ENCODE measurements around the gene ARRB2.
A peak's percentile ranks its signal among the peaks of the same experiment; 100 is the strongest.
"Not testable (repeated sequence)": the region's sequence is repeated elsewhere in the genome, so short reads cannot be mapped to it uniquely, and the experiment has no call there.

ARRB2 gene

DNA sequence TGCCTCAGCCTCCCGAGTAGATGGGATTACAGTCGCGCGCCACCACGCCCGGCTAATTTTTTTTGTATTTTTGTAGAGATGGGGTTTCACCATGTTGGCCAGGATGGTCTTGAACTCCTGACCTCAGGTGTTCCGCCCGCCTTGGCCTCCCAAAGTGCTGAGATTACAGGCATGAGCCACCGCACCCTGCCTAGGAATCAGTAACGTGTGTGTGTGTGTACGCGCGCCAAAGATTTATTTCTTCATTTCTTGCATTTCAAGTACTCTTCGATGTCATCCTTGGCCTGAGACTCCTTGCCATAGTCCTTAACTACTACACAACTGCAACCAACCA is 5.9 kb upstream of the ARRB2 start:
- H3K4ac ChIP-seq (ENCODE audit: low read depth, low read length); H2BK120ac ChIP-seq (ENCODE audit: insufficient read depth, low read length, poor library complexity); H4K91ac ChIP-seq (ENCODE audit: low read depth, low read length); H3K9ac ChIP-seq (ENCODE audit: low read length); H3K27ac ChIP-seq (ENCODE audit: low read depth, low read length); H3K27me3 ChIP-seq (ENCODE audit: insufficient read depth, low read length); H3K79me1 ChIP-seq (ENCODE audit: low read length); H2BK12ac ChIP-seq (ENCODE audit: low read length); H3K23ac ChIP-seq (ENCODE audit: low read length); H2BK5ac ChIP-seq (ENCODE audit: low read depth, low read length, poor library complexity); H3K79me2 ChIP-seq (ENCODE audit: control insufficient read depth, insufficient read depth, low read length, poor library complexity); H3K9me3 ChIP-seq (ENCODE audit: insufficient read depth, low read depth, low read length); H2AFZ ChIP-seq (ENCODE audit: insufficient read depth, low read length, poor library complexity); H3K36me3 ChIP-seq (ENCODE audit: control insufficient read depth in 1 of 2, insufficient read depth in 2 of 2, low read length in 2 of 2); H4K12ac ChIP-seq (ENCODE audit: low read depth, low read length); H2AK5ac ChIP-seq (ENCODE audit: low read length); H3K18ac ChIP-seq (ENCODE audit: low read length); DNase-seq: not testable (repeated sequence)
- Histone ChIP-seq H3K4me3 (ENCODE audit: low read depth, low read length) (peak overlapping the region; percentile 90), H3K14ac (ENCODE audit: low read length) (peak overlapping the region; percentile 36), H3K4me1 (ENCODE audit: control insufficient read depth in 1 of 2, insufficient read depth in 2 of 2, low read length in 2 of 2) (peaks cover 4 to 11% of the 10 kb centered on the region in 2 experiments), H3K4me2 (ENCODE audit: low read length) (peak overlapping the region; percentile 18), H4K8ac (ENCODE audit: low read depth, low read length) (peak overlapping the region; percentile 94)
- WGBS (ENCODE audit: extremely low coverage, insufficient coverage, insufficient read length) = no CpG with 5 or more reads among the region's 14 CpGs

DNA sequence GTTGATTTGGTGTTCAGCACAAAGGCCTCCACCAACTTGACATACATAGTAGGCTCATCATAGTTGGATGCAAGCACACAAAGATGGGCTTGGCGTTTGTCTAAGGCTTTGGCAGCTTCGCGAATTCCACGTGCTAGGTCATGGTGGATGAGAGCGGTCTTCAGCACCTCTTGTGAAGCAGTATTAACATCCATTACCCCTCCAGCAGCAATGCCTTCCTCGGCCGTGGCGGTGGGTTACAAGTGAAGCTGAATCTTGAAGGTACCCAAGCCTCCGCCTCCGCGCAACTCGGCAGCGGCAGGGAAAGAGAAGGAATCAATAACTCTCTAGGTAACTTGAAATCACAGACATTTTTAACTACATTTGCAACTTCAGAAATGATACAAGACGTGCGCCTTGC is 5.4 kb upstream of the ARRB2 start:
- H3K4me1 ChIP-seq (ENCODE audit: control insufficient read depth in 1 of 2, insufficient read depth in 2 of 2, low read length in 2 of 2) = peaks cover 4 to 13% of the 10 kb centered on the region in 2 experiments
- peaks cover 2% of the 10 kb centered on the region for H3K9me3 ChIP-seq (ENCODE audit: insufficient read depth, low read depth, low read length)
- no peak overlapping the region for H2AFZ ChIP-seq (ENCODE audit: insufficient read depth, low read length, poor library complexity)
- H2AK5ac ChIP-seq (ENCODE audit: low read length) = no peak overlapping the region
- no peak overlapping the region for H3K4ac ChIP-seq (ENCODE audit: low read depth, low read length)
- peak overlapping the region; percentile 16 for H4K12ac ChIP-seq (ENCODE audit: low read depth, low read length)
- no peaks in the 10 kb centered on the region for H3K27me3 ChIP-seq (ENCODE audit: insufficient read depth, low read length)
- no peak overlapping the region for H4K91ac ChIP-seq (ENCODE audit: low read depth, low read length)
- no CpG with 5 or more reads among the region's 15 CpGs for WGBS (ENCODE audit: extremely low coverage, insufficient coverage, insufficient read length)
- H3K36me3 ChIP-seq (ENCODE audit: control insufficient read depth in 1 of 2, insufficient read depth in 2 of 2, low read length in 2 of 2) = no peaks in the 10 kb centered on the region
- no peak overlapping the region for H3K23ac ChIP-seq (ENCODE audit: low read length)
- H2BK12ac ChIP-seq (ENCODE audit: low read length) = peak overlapping the region; percentile 61
- H3K18ac ChIP-seq (ENCODE audit: low read length) = no peak overlapping the region
- peaks cover 6% of the 10 kb centered on the region for H3K79me1 ChIP-seq (ENCODE audit: low read length)
- no peak overlapping the region for H2BK120ac ChIP-seq (ENCODE audit: insufficient read depth, low read length, poor library complexity)
- no peak overlapping the region for H3K14ac ChIP-seq (ENCODE audit: low read length)
- no peak overlapping the region for H3K4me3 ChIP-seq (ENCODE audit: low read depth, low read length)
- peaks cover 6% of the 10 kb centered on the region for H3K79me2 ChIP-seq (ENCODE audit: control insufficient read depth, insufficient read depth, low read length, poor library complexity)
- H3K27ac ChIP-seq (ENCODE audit: low read depth, low read length) = no peak overlapping the region
- no peak overlapping the region for H2BK5ac ChIP-seq (ENCODE audit: low read depth, low read length, poor library complexity)
- no peak overlapping the region for H4K8ac ChIP-seq (ENCODE audit: low read depth, low read length)
- no peak overlapping the region for H3K4me2 ChIP-seq (ENCODE audit: low read length)
- H3K9ac ChIP-seq (ENCODE audit: low read length) = no peak overlapping the region
- no peak for DNase-seq

DNA sequence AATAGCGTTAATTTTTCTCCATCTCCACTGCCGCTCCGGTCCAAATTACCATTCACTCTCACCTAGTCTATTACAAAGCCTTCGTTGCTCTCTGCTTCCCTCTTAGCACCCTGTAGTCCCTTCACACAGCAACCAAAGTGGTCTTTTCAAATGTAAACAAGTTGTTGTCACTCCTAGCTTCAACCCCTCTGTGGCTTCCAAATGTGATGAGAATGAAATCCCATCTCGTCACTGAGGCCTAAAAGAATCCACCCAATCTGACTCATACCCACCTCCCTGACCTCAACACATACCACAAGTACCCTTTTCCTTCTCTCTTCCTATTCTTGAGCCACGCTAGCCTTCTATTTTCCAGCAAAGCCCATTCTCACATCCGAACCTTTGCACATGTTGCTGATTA is 4.3 kb upstream of the ARRB2 start:
- Histone ChIP-seq H3K4me1 (ENCODE audit: control insufficient read depth in 1 of 2, insufficient read depth in 2 of 2, low read length in 2 of 2) (peaks cover 9 to 18% of the 10 kb centered on the region in 2 experiments), H3K79me2 (ENCODE audit: control insufficient read depth, insufficient read depth, low read length, poor library complexity) (peaks cover 6% of the 10 kb centered on the region), H2AFZ (ENCODE audit: insufficient read depth, low read length, poor library complexity) (no peak overlapping the region), H3K4me2 (ENCODE audit: low read length) (no peak overlapping the region), H2AK5ac (ENCODE audit: low read length) (no peak overlapping the region), H2BK120ac (ENCODE audit: insufficient read depth, low read length, poor library complexity) (no peak overlapping the region), H3K4me3 (ENCODE audit: low read depth, low read length) (no peak overlapping the region), H3K36me3 (ENCODE audit: control insufficient read depth in 1 of 2, insufficient read depth in 2 of 2, low read length in 2 of 2) (no peaks in the 10 kb centered on the region), H4K12ac (ENCODE audit: low read depth, low read length) (no peak overlapping the region), H3K79me1 (ENCODE audit: low read length) (peaks cover 8% of the 10 kb centered on the region), H3K14ac (ENCODE audit: low read length) (no peak overlapping the region), H2BK12ac (ENCODE audit: low read length) (no peak overlapping the region), H3K9ac (ENCODE audit: low read length) (no peak overlapping the region), H3K23ac (ENCODE audit: low read length) (no peak overlapping the region), H3K9me3 (ENCODE audit: insufficient read depth, low read depth, low read length) (peaks cover 2% of the 10 kb centered on the region), H4K91ac (ENCODE audit: low read depth, low read length) (no peak overlapping the region), H2BK5ac (ENCODE audit: low read depth, low read length, poor library complexity) (no peak overlapping the region), H3K4ac (ENCODE audit: low read depth, low read length) (no peak overlapping the region), H3K27me3 (ENCODE audit: insufficient read depth, low read length) (no peaks in the 10 kb centered on the region), H4K8ac (ENCODE audit: low read depth, low read length) (no peak overlapping the region), H3K18ac (ENCODE audit: low read length) (no peak overlapping the region), H3K27ac (ENCODE audit: low read depth, low read length) (no peak overlapping the region)
- WGBS (ENCODE audit: extremely low coverage, insufficient coverage, insufficient read length) = no CpG with 5 or more reads among the region's 7 CpGs
- DNase-seq = peak in 1 of 2 donors; percentile 10

DNA sequence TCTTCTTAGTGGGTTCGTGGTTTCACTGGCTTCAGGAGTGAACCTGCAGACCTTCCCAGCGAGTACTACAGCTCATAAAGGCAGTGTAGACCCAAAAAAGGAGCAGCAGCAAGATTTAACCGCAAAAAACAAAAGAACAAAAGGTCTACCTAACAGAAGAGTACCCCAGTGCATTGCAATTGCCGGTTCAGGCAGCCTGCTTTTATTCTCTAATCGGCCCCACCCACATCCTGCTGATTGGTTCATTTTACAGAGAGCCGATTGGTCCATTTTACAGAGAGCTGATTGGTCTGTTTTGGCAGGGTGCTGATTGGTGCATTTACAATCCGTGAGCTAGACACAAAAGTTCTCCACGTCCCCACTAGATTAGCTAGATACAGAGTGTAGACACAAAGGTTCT is 2.0 kb upstream of the ARRB2 start:
- no peak overlapping the region for H2BK120ac ChIP-seq (ENCODE audit: insufficient read depth, low read length, poor library complexity)
- peaks cover 5 to 16% of the 10 kb centered on the region in 2 experiments for H3K4me1 ChIP-seq (ENCODE audit: control insufficient read depth in 1 of 2, insufficient read depth in 2 of 2, low read length in 2 of 2)
- peak in 1 of 2 donors; percentile 36 for DNase-seq

More for the DNA sequence above, 2.0 kb upstream of the ARRB2 start:
- Histone ChIP-seq H3K79me1 (ENCODE audit: low read length) (peaks cover 8% of the 10 kb centered on the region), H2BK5ac (ENCODE audit: low read depth, low read length, poor library complexity) (no peak overlapping the region), H3K27me3 (ENCODE audit: insufficient read depth, low read length) (no peaks in the 10 kb centered on the region), H4K8ac (ENCODE audit: low read depth, low read length) (no peak overlapping the region), H4K91ac (ENCODE audit: low read depth, low read length) (no peak overlapping the region), H3K9ac (ENCODE audit: low read length) (no peak overlapping the region), H4K12ac (ENCODE audit: low read depth, low read length) (no peak overlapping the region), H3K4me2 (ENCODE audit: low read length) (no peak overlapping the region), H2BK12ac (ENCODE audit: low read length) (no peak overlapping the region), H3K9me3 (ENCODE audit: insufficient read depth, low read depth, low read length) (peaks cover 2% of the 10 kb centered on the region), H3K36me3 (ENCODE audit: control insufficient read depth in 1 of 2, insufficient read depth in 2 of 2, low read length in 2 of 2) (no peaks in the 10 kb centered on the region), H3K23ac (ENCODE audit: low read length) (no peak overlapping the region), H3K4ac (ENCODE audit: low read depth, low read length) (no peak overlapping the region), H3K27ac (ENCODE audit: low read depth, low read length) (no peak overlapping the region), H3K4me3 (ENCODE audit: low read depth, low read length) (no peak overlapping the region), H2AK5ac (ENCODE audit: low read length) (no peak overlapping the region), H3K79me2 (ENCODE audit: control insufficient read depth, insufficient read depth, low read length, poor library complexity) (peaks cover 4% of the 10 kb centered on the region), H3K18ac (ENCODE audit: low read length) (no peak overlapping the region), H2AFZ (ENCODE audit: insufficient read depth, low read length, poor library complexity) (no peak overlapping the region), H3K14ac (ENCODE audit: low read length) (no peak overlapping the region)
- WGBS (ENCODE audit: extremely low coverage, insufficient coverage, insufficient read length) = no CpG with 5 or more reads among the region's 8 CpGs
